ENCODE data around the gene LSAMP. TPM values are rescaled to one million over a fixed set of nuclear protein-coding genes. Genes with fewer than 3 reads are reported as not detected.

The LSAMP gene
- total RNA-seq, 1 experiment from 2014 or later, result not detected

GRCh38 chr3:116118475-116119169 lies 326.7 kb downstream of the LSAMP start:
- no peak overlapping the region for H3K4me3 ChIP-seq (ENCODE audit: low read depth, low read length)
- BruUV-seq (replicated peaks), result no TSS peak
- H3K4me1 ChIP-seq, result peaks cover 19% of the 10 kb centered on the region
- Mint-ChIP-seq H3K27me3 (ENCODE audit: insufficient read depth, unreplicated experiment) (no peaks in the 10 kb centered on the region), H3K36me3 (ENCODE audit: insufficient read depth, unreplicated experiment) (no peaks in the 10 kb centered on the region), H3K4me3 (ENCODE audit: unreplicated experiment) (no peak overlapping the region), H3K4me1 (ENCODE audit: low read depth, unreplicated experiment) (peaks cover 13% of the 10 kb centered on the region), H3K27ac (ENCODE audit: unreplicated experiment) (no peak overlapping the region), H3K9me3 (ENCODE audit: unreplicated experiment) (no peaks in the 10 kb centered on the region)
- no peaks in the 10 kb centered on the region for H3K9me3 ChIP-seq
- H3K36me3 ChIP-seq (ENCODE audit: control insufficient read depth, insufficient read depth, low read length), result no peaks in the 10 kb centered on the region
- intact Hi-C loops (cut with micrococcal nuclease; ENCODE audit: unreplicated experiment), result no loop called here
- no peak for DNase-seq
- TF ChIP-seq CTCF (IDR thresholded peaks at IDR 0.05; ENCODE audit: insufficient read depth in 1 of 2, low read depth in 1 of 2, low read length in 1 of 2, severe bottlenecking in 1 of 2, unreplicated experiment in 1 of 2), result no peak
- ChIA-PET CTCF (no interaction called here), POLR2A (no interaction called here)
- H3K27me3 ChIP-seq (replicated peaks; ENCODE audit: control insufficient read depth, insufficient read depth, low read length), result no peaks in the 10 kb centered on the region

- TF ChIP-seq CTCF (IDR thresholded peaks at IDR 0.05; ENCODE audit: insufficient read depth in 1 of 2, low read depth in 1 of 2, low read length in 1 of 2, severe bottlenecking in 1 of 2, unreplicated experiment in 1 of 2), result no peak
- CTCF ChIA-PET, result interaction anchor here (0.7 kb wide), 1 partner anchor 20 kb away, joined by 3 read pairs; no protein-coding TSS in a partner anchor
Measured at GRCh38 chr3:116114586-116114985, 330.7 kb downstream of the LSAMP start.

GRCh38 chr3:116112696-116113095 lies 332.6 kb downstream of the LSAMP start:
- Histone ChIP-seq H3K4me1 (peaks cover 20% of the 10 kb centered on the region), H3K36me3 (ENCODE audit: control insufficient read depth, insufficient read depth, low read length) (no peaks in the 10 kb centered on the region), H3K4me3 (ENCODE audit: low read depth, low read length) (no peak overlapping the region), H3K9me3 (no peaks in the 10 kb centered on the region), H3K27me3 (replicated peaks; ENCODE audit: control insufficient read depth, insufficient read depth, low read length) (no peaks in the 10 kb centered on the region)
- no peak overlapping the region for H3K27ac Mint-ChIP-seq (ENCODE audit: unreplicated experiment)
- no peaks in the 10 kb centered on the region for H3K9me3 Mint-ChIP-seq (ENCODE audit: unreplicated experiment)
- peaks cover 13% of the 10 kb centered on the region for H3K4me1 Mint-ChIP-seq (ENCODE audit: low read depth, unreplicated experiment)
- no peaks in the 10 kb centered on the region for H3K27me3 Mint-ChIP-seq (ENCODE audit: insufficient read depth, unreplicated experiment)
- BruUV-seq (replicated peaks), result no TSS peak
- POLR2A ChIA-PET, result no interaction called here
- no peak for TF ChIP-seq CTCF (IDR thresholded peaks at IDR 0.05; ENCODE audit: insufficient read depth in 1 of 2, low read depth in 1 of 2, low read length in 1 of 2, severe bottlenecking in 1 of 2, unreplicated experiment in 1 of 2)
- no peaks in the 10 kb centered on the region for H3K36me3 Mint-ChIP-seq (ENCODE audit: insufficient read depth, unreplicated experiment)
- no peak overlapping the region for H3K4me3 Mint-ChIP-seq (ENCODE audit: unreplicated experiment)
- intact Hi-C loops (cut with micrococcal nuclease; ENCODE audit: unreplicated experiment), result no loop called here
- CTCF ChIA-PET, result no interaction called here
- DNase-seq, result no peak

More at GRCh38 chr3:116114586-116114985, 330.7 kb downstream of the LSAMP start:
- Histone ChIP-seq H3K36me3 (ENCODE audit: control insufficient read depth, insufficient read depth, low read length) (no peaks in the 10 kb centered on the region), H3K9me3 (no peaks in the 10 kb centered on the region), H3K4me1 (peaks cover 20% of the 10 kb centered on the region), H3K27me3 (replicated peaks; ENCODE audit: control insufficient read depth, insufficient read depth, low read length) (no peaks in the 10 kb centered on the region), H3K4me3 (ENCODE audit: low read depth, low read length) (no peak overlapping the region)
- H3K4me3 Mint-ChIP-seq (ENCODE audit: unreplicated experiment), result no peak overlapping the region
- no peak for DNase-seq
- POLR2A ChIA-PET, result no interaction called here
- H3K9me3 Mint-ChIP-seq (ENCODE audit: unreplicated experiment), result no peaks in the 10 kb centered on the region
- H3K27ac Mint-ChIP-seq (ENCODE audit: unreplicated experiment), result peak overlapping the region; percentile 45
- intact Hi-C loops (cut with micrococcal nuclease; ENCODE audit: unreplicated experiment), result no loop called here
- no peaks in the 10 kb centered on the region for H3K27me3 Mint-ChIP-seq (ENCODE audit: insufficient read depth, unreplicated experiment)
- no TSS peak for BruUV-seq (replicated peaks)
- H3K4me1 Mint-ChIP-seq (ENCODE audit: low read depth, unreplicated experiment), result peaks cover 13% of the 10 kb centered on the region
- H3K36me3 Mint-ChIP-seq (ENCODE audit: insufficient read depth, unreplicated experiment), result no peaks in the 10 kb centered on the region

Measured in Caco-2 (cell line).